GF-D8 (cell line): Measurements from ENCODE around the gene SNRNP27.
"Not testable (repeated sequence)": the region's sequence is repeated elsewhere in the genome, so short reads cannot be mapped to it uniquely, and the experiment has no call there.

Source experiments
- DNase-seq: peaks from one replicate; lab custom pipeline; 2025; lab: John Stamatoyannopoulos, UW

The SNRNP27 gene

DNA sequence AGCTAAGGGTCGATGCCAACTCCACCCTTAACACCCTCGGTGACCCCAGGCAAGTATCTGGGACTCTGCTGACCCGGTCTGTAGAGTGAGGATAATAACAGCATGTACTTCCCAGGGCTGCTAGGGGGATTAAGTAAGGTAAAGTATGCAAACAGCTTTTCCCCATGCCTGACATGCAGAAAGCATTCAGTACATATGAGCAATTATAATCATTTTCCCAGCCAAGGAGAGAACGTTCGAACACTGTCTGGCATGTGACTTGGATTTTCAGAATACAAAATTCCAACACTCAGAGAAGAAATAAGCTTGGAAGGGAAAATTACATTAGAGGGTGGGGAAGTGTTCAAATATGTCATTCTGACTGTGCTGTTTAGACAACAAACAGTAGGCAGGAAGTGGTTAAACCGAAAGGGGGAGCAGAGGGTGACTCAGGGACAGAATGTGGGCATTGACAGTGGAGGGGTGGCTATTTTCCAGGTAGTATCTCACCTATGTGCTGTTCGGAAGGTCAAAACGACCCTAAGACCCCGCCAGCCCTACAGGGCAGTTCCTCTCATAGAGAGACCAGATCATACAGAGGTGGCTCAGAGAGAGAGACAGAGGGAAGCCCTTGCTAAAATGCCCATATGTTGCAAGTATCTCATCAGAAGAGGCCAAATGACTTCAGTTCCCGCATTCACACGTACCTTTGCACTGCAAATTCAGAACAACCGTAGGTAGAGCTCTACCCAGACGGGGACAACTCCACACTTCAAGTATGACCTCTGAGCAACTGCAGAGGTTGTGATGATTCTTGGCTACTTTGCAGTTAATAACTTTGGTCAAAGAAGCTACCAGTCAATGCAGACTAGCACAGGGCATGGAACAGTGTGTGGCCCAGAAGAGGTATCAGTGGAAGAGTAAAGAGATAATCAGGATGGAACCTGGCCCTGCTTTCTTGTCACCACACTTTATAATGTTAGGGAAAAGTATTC, 52.9 kb downstream of the SNRNP27 start:
- peak; percentile 49 for DNase-seq

DNA sequence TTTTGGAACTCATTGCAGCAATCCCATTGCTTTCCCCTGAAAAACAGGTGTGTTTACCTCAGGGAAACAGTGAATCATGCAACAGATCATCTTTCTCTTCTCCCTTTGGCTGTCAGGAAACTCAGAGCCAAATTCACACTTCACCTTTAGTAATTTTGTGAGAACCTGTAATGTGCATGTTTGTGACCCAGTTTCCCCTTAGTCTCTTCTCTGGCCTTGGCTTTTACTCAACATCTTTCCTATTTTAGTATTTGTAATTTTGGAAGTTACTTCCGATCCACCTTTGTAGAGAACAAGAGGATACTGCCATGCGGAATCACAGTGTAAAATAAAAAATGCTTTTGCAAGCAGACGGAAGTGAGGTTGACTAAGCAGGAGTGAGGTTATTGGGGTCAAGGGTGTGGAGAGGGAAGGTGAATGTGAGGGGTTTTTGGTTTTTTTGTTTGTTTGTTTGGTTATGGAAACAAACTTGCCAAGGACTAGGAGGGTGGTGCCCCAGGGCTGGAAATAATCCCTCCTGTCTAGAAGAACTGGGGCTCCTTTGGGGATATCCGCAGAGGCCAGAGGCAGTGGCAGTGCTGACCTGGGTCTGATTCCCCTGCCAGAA, 53.7 kb downstream of the SNRNP27 start:
- no peak for DNase-seq

DNA sequence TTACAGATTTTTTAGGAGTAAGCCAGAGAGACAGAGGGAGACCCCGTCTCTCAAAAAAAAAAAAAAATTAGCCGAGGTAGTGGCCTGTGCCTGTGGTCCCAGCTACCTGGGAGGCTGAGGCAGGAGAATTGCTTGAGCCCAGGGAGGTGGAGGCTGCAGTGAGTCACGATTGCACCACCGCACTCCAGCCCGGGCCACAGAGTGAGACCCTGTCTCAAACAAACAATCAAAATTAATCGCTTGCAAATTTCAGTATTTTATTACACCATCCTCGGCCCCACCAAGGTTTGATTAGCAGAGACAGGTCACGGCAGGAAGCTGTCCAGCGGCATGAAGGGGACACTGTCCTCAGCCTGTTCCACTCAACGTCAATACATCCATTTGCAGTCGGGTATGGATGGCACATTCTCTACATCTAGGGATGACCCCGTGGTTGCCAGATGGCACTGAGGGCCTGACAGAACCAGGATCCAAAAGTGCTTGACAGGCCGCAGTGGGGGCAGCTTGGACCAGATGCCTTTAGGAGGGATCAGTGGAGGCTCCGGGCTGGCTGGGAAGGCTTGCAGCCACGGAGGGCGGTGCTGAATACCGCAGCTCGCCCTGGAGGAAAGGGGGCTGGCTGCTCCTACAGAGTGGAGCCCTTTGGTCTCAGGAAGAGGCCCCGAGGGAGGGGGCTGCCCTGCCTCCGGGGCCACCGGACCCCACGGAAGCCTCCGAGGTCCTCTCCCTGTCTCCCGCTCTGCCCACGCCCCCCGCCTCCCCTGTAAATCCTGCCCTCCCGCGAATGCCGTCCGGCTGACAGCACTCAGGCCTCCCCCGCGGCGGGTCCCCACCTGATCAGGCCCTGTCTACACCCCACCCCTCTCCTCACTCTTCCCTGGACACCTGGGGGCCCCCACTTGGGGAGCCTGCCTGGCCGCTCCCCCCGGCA, 54.5 kb downstream of the SNRNP27 start:
- DNase-seq: no peak

DNA sequence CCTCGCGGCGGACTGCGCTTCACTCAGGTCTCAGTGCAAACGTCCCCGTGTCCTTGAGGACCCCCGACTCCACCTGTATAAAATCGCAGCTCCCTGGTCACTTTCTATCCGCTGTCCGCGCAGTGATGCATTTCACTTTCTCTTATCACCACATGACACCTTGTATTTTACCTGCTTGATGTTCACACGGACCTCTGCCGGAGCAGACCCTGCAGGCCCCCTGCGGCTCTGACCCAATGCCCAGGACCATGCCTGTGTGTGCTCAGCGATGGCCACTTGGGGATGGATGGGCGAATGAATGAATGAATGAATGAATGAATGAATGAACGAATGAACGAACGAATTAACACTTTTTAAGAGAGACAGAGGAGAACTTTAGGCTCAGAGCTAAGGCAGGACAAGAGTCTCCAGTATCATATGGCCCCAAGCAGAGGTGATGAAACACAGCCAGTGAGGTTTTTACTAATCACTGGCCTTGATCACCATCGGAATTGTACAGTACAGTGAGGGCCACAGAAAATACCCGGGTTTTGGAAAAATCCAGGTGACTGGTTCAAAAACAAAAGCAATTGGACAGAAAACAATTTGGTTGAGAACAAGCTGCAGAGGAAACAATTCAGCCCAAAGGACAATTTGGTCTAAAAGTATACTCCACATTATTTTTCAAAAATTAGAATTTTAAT, 55.3 kb downstream of the SNRNP27 start:
- DNase-seq: no peak

DNA sequence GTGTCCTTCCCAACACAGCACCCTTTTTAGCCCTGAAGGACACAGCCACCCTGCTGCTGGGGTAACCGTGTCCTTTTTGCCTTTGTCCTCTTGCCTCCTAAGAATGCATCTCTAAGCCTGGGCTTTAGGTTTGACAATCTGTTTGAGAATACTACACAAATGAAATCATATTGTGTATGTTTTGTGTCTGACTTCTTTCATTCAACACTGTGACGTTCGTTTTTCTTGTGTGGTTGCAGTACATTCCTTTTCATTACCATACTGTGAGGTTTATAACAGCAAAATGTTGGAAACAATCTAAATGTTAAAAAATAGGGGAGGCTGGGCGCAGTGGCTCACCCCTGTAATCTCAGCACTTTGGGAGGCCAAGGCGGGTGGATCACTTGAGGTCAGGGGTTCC, 56.5 kb downstream of the SNRNP27 start:
- no peak for DNase-seq

DNA sequence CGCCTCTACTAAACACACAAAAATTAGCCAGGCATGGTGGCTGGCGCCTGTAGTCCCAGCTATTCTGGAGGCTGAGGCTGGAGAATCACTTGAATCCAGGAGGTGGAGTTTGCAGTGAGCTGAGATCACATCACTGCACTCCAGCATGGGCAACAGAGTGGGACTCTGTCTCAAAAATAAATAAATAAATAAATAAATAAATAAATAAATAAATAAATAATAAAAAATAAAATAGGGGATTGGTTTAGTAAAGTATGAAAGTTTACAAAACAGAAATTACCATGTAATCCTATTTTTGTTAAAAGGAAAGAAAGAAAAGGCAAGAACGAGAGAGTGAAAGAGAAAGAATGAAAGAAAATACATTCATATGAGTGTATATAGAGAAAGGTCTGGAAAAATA, 56.9 kb downstream of the SNRNP27 start:
- not testable (repeated sequence) for DNase-seq

DNA sequence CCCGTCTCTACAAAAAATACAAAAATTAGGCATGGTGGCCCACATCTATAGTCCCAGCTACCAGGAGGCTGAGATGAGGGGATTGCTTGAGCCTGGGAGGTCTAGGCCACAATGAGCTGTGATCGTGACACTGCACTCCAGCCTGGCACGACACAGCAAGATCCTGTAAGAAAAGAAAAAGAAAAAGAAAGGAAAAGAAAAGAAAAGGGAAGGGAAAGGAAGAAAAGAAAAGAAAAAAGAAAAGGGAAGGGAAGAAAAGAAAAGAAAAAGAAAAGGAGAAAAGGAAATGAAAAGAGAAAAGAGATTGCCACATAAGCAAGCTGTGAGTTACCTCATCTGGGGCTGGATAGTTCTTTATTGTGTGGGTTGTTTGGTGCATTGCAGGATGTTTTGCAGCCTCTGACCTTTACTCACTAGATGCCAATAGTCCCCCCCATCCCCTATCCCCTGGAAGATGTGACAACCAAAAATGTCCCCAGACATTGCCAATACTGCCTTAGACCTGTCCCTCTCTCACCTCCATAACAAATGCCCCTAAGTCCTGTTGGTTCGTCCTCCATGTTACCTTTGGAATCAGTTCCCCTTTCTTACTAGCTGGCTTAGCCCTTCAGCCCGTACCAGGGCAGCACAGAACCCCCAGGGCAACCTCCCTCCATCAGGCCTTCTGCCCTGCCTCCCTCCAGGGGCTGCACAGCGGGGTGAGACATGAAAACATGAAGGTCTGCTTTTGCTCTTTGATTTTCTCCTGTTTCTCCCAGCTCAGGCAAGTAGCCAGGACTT, 58.8 kb downstream of the SNRNP27 start:
- no peak for DNase-seq

DNA sequence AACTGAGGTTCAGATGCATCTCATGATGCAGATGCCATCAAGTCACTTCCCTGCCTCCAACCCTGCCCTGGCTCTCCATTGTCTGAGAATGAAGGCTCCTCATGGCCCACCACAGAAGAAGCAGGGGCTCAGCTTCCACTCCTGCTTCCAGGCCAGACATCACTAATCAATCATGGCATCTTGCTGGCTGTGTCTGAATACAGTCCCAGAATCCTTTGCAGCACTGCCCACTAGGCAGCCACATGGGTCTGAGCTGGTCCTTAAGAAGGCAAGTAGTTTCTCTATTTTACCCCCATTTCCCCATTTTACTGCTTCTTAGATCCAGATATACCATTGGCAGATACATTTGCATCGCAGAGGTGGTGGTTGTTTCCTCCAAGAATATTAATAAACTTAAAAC, 60.3 kb downstream of the SNRNP27 start:
- DNase-seq: no peak
